Gastrocnemius medialis (tissue), 4 donors: ENCODE measurements around the gene HOXA4.

Source experiments
- POLR2A ChIP-seq, 2 donors: fragments of 450-650 bp; IDR thresholded peaks; one replicate each; pipeline ENCODE4 v1.6.1; 2017; ENCODE audit warnings: antibody characterized with exemption in 2 of 2, mild to moderate bottlenecking in 2 of 2, moderate library complexity in 2 of 2
- TF ChIP-seq, protein P1 (sequence below), 5 experiments: fragments of 450-650 bp in 3 of 5; fragments of 200-600 bp in 2 of 5; sonication (generic) in 2 of 5; IDR thresholded peaks in 4 of 5; conservative IDR thresholded peaks in 1 of 5; 1 replicate in 4 of 5; 2 replicates in 1 of 5; pipeline ENCODE4 v1.5.1; 2016 to 2019; ENCODE audit warnings: antibody characterized with exemption in 5 of 5, mild to moderate bottlenecking in 3 of 5, moderate library complexity in 3 of 5

DNA sequence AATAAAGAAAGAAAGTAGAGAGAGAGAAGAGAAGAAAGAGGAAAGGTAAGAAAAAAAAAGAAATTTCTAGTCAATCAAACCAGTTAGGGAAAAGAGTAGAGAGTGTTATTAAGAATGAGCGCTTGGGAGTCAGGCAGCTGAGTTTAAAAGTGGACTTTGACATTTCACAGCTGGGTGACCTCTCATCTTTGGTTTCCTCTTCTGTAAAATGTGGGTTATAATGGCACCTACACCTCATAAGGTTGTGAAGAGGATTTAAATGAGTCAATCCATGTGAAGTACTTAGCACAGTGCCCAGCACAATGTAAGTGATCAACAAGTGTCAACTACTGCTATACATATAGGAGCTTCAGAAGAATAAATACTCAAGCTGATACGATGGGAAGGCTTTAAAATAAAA lies 46.9 kb downstream of the HOXA4 start:
- TF ChIP-seq POLR2A (IDR thresholded peaks at IDR 0.05) = no peak
- TF ChIP-seq, protein P1, sequence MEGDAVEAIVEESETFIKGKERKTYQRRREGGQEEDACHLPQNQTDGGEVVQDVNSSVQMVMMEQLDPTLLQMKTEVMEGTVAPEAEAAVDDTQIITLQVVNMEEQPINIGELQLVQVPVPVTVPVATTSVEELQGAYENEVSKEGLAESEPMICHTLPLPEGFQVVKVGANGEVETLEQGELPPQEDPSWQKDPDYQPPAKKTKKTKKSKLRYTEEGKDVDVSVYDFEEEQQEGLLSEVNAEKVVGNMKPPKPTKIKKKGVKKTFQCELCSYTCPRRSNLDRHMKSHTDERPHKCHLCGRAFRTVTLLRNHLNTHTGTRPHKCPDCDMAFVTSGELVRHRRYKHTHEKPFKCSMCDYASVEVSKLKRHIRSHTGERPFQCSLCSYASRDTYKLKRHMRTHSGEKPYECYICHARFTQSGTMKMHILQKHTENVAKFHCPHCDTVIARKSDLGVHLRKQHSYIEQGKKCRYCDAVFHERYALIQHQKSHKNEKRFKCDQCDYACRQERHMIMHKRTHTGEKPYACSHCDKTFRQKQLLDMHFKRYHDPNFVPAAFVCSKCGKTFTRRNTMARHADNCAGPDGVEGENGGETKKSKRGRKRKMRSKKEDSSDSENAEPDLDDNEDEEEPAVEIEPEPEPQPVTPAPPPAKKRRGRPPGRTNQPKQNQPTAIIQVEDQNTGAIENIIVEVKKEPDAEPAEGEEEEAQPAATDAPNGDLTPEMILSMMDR (IDR thresholded peaks at IDR 0.05 in 4 of 5, conservative IDR thresholded peaks at IDR 0.05 in 1 of 5) = no peak
